ENCODE data around the gene LOC128125822.

The LOC128125822 gene

DNA sequence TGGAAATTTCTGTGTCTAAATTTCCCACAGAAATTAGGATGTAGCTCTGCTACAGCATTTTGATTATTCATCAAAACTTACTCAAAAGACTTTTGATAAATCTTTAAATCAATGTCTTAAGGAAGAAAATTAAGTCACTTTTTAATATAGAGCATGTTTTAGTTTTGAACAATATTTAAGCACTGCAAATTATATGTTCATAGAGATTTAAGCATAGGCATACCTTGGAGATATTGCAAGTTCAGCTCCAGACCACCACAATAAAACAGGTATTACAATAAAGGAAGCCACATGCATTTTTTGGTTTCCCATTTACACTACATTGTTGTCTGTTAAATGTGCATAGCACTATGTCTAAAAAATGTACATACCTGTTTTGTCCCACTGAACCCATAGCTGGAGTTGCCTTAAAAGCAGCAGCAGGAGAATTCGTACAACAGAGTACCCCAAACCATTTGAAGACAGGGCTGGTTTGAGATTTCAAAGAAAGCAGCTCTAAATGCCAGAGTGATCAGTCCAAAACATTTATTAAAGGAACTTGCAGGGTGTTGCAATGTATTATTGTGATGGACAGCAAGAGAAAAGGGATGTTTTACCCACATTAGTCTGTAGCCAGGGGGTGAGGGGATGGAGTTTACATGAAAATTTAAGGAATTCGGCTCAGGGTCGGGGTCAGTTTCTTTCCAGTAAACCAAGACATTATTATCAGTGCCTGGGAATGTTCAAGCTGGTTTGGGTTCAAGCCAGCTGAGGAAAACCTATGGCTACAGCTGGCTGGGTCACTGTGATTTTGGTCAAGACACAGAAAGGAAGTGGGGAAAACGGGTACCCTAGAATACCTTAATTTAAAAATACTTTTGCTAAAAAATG is 6.3 kb upstream of the LOC128125822 start:
- Mint-ChIP-seq H3K4me1 (ENCODE audit: insufficient read depth, unreplicated experiment) (peaks cover 26% of the 10 kb centered on the region), H3K27ac (ENCODE audit: low read depth, unreplicated experiment) (no peak overlapping the region), H3K9me3 (ENCODE audit: unreplicated experiment) (peaks cover 6% of the 10 kb centered on the region), H3K4me3 (ENCODE audit: unreplicated experiment) (no peak overlapping the region), H3K27me3 (ENCODE audit: insufficient read depth, unreplicated experiment) (no peaks in the 10 kb centered on the region), H3K36me3 (ENCODE audit: insufficient read depth, unreplicated experiment) (no peaks in the 10 kb centered on the region)
- no peak for DNase-seq (ENCODE audit: unreplicated experiment)
- POLR2A ChIA-PET = interaction anchor here (0.8 to 3.0 kb wide), 10 partner anchors 8 to 213 kb away, joined by 3 to 24 read pairs (median 6); partner anchors contain the start of gene PHF3
- TF ChIP-seq, protein P1, sequence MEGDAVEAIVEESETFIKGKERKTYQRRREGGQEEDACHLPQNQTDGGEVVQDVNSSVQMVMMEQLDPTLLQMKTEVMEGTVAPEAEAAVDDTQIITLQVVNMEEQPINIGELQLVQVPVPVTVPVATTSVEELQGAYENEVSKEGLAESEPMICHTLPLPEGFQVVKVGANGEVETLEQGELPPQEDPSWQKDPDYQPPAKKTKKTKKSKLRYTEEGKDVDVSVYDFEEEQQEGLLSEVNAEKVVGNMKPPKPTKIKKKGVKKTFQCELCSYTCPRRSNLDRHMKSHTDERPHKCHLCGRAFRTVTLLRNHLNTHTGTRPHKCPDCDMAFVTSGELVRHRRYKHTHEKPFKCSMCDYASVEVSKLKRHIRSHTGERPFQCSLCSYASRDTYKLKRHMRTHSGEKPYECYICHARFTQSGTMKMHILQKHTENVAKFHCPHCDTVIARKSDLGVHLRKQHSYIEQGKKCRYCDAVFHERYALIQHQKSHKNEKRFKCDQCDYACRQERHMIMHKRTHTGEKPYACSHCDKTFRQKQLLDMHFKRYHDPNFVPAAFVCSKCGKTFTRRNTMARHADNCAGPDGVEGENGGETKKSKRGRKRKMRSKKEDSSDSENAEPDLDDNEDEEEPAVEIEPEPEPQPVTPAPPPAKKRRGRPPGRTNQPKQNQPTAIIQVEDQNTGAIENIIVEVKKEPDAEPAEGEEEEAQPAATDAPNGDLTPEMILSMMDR (IDR thresholded peaks at IDR 0.05; ENCODE audit: unreplicated experiment) = no peak
- CTCF ChIA-PET = interaction anchor here (0.6 to 1.5 kb wide), 4 partner anchors 10 to 215 kb away, joined by 3 to 5 read pairs (median 4); no protein-coding TSS in a partner anchor
- intact Hi-C loops (cut with micrococcal nuclease) = no loop called here
- BruUV-seq (replicated peaks) = no TSS peak

DNA sequence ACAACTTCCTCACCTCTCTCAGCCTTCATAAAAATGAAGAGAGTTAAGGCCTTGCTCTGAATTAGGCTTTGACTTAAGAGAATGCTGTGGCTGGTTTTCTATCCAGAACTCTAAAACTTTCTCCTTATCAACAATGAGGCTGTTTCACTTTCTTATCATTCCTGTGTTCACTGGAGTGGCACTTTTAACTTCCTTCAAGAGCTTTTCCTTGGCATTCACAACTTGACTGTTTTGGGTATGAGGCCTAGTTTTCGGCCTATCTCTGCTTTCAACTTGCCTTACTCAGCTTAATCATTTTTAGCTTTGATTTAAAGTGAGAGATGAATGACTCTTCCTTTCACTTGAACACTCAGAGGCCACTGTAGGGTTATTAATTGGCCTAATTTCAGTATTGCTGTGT is 4.3 kb upstream of the LOC128125822 start:
- peaks cover 7% of the 10 kb centered on the region for H3K36me3 Mint-ChIP-seq (ENCODE audit: insufficient read depth, unreplicated experiment)
- peaks cover 27% of the 10 kb centered on the region for H3K4me1 Mint-ChIP-seq (ENCODE audit: insufficient read depth, unreplicated experiment)
- ChIA-PET CTCF (interaction anchor here (1.1 kb wide), 1 partner anchor 9 kb away, joined by 3 read pairs; no protein-coding TSS in a partner anchor), POLR2A (interaction anchor here (4.7 kb wide), 1 partner anchor 31 kb away, joined by 41 read pairs; no protein-coding TSS in a partner anchor)
- intact Hi-C loops (cut with micrococcal nuclease) = no loop called here
- H3K27me3 Mint-ChIP-seq (ENCODE audit: insufficient read depth, unreplicated experiment) = no peaks in the 10 kb centered on the region
- no peak overlapping the region for H3K4me3 Mint-ChIP-seq (ENCODE audit: unreplicated experiment)
- BruUV-seq (replicated peaks) = no TSS peak
- no peak for DNase-seq (ENCODE audit: unreplicated experiment)
- TF ChIP-seq, protein P1 (IDR thresholded peaks at IDR 0.05; ENCODE audit: unreplicated experiment) = no peak
- peaks cover 6% of the 10 kb centered on the region for H3K9me3 Mint-ChIP-seq (ENCODE audit: unreplicated experiment)
- H3K27ac Mint-ChIP-seq (ENCODE audit: low read depth, unreplicated experiment) = no peak overlapping the region

DNA sequence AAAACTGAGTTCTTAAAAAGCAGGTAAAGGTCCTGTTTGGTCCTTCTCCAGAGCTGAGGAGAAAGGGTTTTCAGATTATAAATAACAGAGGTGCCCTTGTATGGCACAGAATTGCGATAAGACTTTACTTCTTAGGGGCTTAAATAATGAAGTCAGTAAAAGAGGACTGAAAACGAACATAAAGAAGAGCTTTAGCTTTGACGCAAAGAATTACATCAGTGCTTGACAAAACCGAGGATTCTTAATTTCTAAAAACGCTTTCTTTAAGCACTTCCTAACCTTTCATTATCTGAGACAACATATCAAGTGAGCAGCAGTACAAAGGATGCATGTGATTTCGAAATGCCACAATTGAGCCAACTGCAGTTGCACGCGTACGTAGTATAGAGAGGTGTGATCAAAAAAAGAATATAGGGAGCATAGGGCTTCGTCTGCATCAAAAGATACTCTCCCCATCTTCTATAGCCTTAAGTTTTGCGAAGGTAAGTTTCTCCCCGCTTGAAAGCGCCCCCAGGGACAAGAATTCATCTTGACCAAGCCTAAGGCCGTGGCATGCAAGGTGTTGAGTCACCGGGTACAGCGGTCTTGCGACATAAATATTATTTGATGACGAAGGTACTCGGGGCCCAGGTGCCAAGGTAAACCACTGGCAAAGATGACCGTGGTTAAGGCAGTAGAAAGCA is 778 bp upstream of the LOC128125822 start:
- Mint-ChIP-seq H3K9me3 (ENCODE audit: unreplicated experiment) (no peaks in the 10 kb centered on the region), H3K4me1 (ENCODE audit: insufficient read depth, unreplicated experiment) (peaks cover 8% of the 10 kb centered on the region), H3K27ac (ENCODE audit: low read depth, unreplicated experiment) (peak overlapping the region; percentile 96), H3K4me3 (ENCODE audit: unreplicated experiment) (peak overlapping the region; percentile 88), H3K27me3 (ENCODE audit: insufficient read depth, unreplicated experiment) (no peaks in the 10 kb centered on the region), H3K36me3 (ENCODE audit: insufficient read depth, unreplicated experiment) (peaks cover 19% of the 10 kb centered on the region)
- peak; percentile 98 for DNase-seq (ENCODE audit: unreplicated experiment)
- TF ChIP-seq, protein P1 (IDR thresholded peaks at IDR 0.05; ENCODE audit: unreplicated experiment) = peak; percentile 5
- intact Hi-C loops (cut with micrococcal nuclease) = loop anchor here (1.0 to 5.0 kb wide), 3 partner anchors 44 to 264 kb away; no protein-coding TSS in a partner anchor
- ChIA-PET CTCF (interaction anchor here (0.7 to 2.6 kb wide), 3 partner anchors 10 to 253 kb away, joined by 4 to 15 read pairs (median 4); no protein-coding TSS in a partner anchor), POLR2A (interaction anchor here (0.5 to 4.7 kb wide), 20 partner anchors 10 to 333 kb away, joined by 3 to 41 read pairs (median 5); partner anchors contain the start of gene PHF3)
- BruUV-seq (replicated peaks) = TSS peak; percentile 65

DNA sequence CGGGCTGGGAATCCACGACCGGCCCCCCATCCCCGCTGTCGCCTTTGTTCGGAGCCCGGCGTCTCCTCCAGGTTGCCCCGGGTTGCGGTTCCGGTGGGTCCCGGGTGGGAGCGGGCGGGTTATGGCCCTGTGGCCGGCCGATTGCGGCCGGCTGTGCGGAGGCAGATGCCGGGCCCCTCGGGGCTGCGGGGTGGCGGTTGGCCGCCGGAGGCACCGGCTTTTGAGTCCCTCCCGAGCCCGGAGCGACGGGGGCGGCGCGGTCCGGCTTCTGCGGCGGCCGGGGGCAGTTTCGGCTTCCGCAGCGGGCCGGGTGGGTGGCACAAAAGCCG is 431 bp downstream of the LOC128125822 start:
- TF ChIP-seq, protein P1 (IDR thresholded peaks at IDR 0.05; ENCODE audit: unreplicated experiment) = no peak
- Mint-ChIP-seq H3K4me1 (ENCODE audit: insufficient read depth, unreplicated experiment) (peaks cover 8% of the 10 kb centered on the region), H3K27me3 (ENCODE audit: insufficient read depth, unreplicated experiment) (no peaks in the 10 kb centered on the region), H3K4me3 (ENCODE audit: unreplicated experiment) (peak overlapping the region; percentile 88), H3K9me3 (ENCODE audit: unreplicated experiment) (no peaks in the 10 kb centered on the region), H3K27ac (ENCODE audit: low read depth, unreplicated experiment) (peak overlapping the region; percentile 96), H3K36me3 (ENCODE audit: insufficient read depth, unreplicated experiment) (peaks cover 31% of the 10 kb centered on the region)
- intact Hi-C loops (cut with micrococcal nuclease) = loop anchor here (1.0 to 5.0 kb wide), 4 partner anchors 45 to 265 kb away; no protein-coding TSS in a partner anchor
- ChIA-PET CTCF (interaction anchor here (0.9 to 2.5 kb wide), 6 partner anchors 37 to 241 kb away, joined by 3 to 35 read pairs (median 8); no protein-coding TSS in a partner anchor), POLR2A (interaction anchor here (0.6 to 2.6 kb wide), 11 partner anchors 8 to 236 kb away, joined by 3 to 73 read pairs (median 24); partner anchors contain the start of gene PHF3)
- BruUV-seq (replicated peaks) = no TSS peak
- no peak for DNase-seq (ENCODE audit: unreplicated experiment)

All from MCF 10A (cell line).